Fibroblast of lung (primary cell): ENCODE results near the gene JADE2. TPM values are rescaled to one million over a fixed set of nuclear protein-coding genes. Genes with fewer than 3 reads are reported as not detected.

Experiments
- DNase-seq, 2 donors: peaks; one replicate each; pipeline versions ENCODE4 v3.0.0 to v3.0.0-alpha.2; 2010; ENCODE audit warnings: low read depth in 2 of 2
- H2AFZ ChIP-seq: 2 replicates; pipeline ENCODE4 v1.5.1; 2012; ENCODE audit warnings: low read length, control low read depth, inconsistent platforms
- H3K27ac ChIP-seq: 2 replicates; pipeline ENCODE4 v1.5.1; 2011; ENCODE audit warnings: low read length, control low read depth; ENCODE audit not compliant: insufficient read depth
- H3K27me3 ChIP-seq: 2 replicates; pipeline ENCODE4 v1.5.1; 2011; ENCODE audit warnings: mild to moderate bottlenecking, low read length; ENCODE audit not compliant: control insufficient read depth, insufficient read depth
- H3K36me3 ChIP-seq: 2 replicates; pipeline ENCODE4 v1.5.1; 2011; ENCODE audit warnings: low read length; ENCODE audit not compliant: control insufficient read depth, insufficient read depth
- H3K4me1 ChIP-seq: 2 replicates; pipeline ENCODE4 v1.5.1; 2011; ENCODE audit warnings: low read length; ENCODE audit not compliant: control insufficient read depth, insufficient read depth; ENCODE audit errors: extremely low read depth
- H3K4me2 ChIP-seq: 2 replicates; pipeline ENCODE4 v1.5.1; 2011; ENCODE audit warnings: low read length, control low read depth; ENCODE audit not compliant: insufficient read depth; ENCODE audit errors: extremely low read depth
- H3K4me3 ChIP-seq, 4 experiments: fragments of 200-600 bp in 1 of 4; sonication (generic) in 1 of 4; replicated peaks in 1 of 4; 2 replicates each; pipeline ENCODE4 v1.5.1; 2011 to 2016; ENCODE audit warnings: low read length in 4 of 4, low read depth in 3 of 4, mild to moderate bottlenecking in 3 of 4, control low read depth in 2 of 4, inconsistent platforms in 1 of 4, mixed read lengths in 1 of 4; ENCODE audit not compliant: insufficient read depth in 1 of 4; ENCODE audit errors: control extremely low read depth in 1 of 4
- H3K79me2 ChIP-seq: 2 replicates; pipeline ENCODE4 v1.5.1; 2012; ENCODE audit warnings: mild to moderate bottlenecking, low read length, inconsistent platforms; ENCODE audit not compliant: control insufficient read depth, insufficient read depth
- H3K9ac ChIP-seq: 2 replicates; pipeline ENCODE4 v1.5.1; 2011; ENCODE audit warnings: mild to moderate bottlenecking, low read length, control low read depth; ENCODE audit not compliant: insufficient read depth
- H3K9me3 ChIP-seq: 2 replicates; pipeline ENCODE4 v1.5.1; 2012; ENCODE audit warnings: low read depth, low read length; ENCODE audit not compliant: control insufficient read depth, insufficient read depth
- H4K20me1 ChIP-seq: 2 replicates; pipeline ENCODE4 v1.5.1; 2011; ENCODE audit warnings: low read length; ENCODE audit not compliant: control insufficient read depth, insufficient read depth; ENCODE audit errors: extremely low read depth
- EZH2 ChIP-seq: IDR thresholded peaks from 2 replicates; pipeline ENCODE4 v1.5.1; 2012; ENCODE audit warnings: low read length, control low read depth, mild to moderate bottlenecking; ENCODE audit errors: missing control alignments
- polyA plus RNA-seq, 2 donors: library from polyadenylated mRNA; depleted of rRNA in 1 of 2; stranded (reverse) in 1 of 2; unstranded in 1 of 2; fragments of >200 nt; gene quantifications; 2 replicates each; pipeline ENCODE4 v1.2.1, GENCODE V29; 2011 to 2012; ENCODE audit warnings: missing spikeins in 1 of 2
- total RNA-seq: library from RNA; depleted of rRNA; stranded (reverse); fragments of >200 nt; gene quantifications from 2 replicates; pipeline ENCODE4 v1.2.1, GENCODE V29; 2014
- TF ChIP-seq, protein P1 (sequence below), 2 donors: IDR thresholded peaks in 1 of 2; conservative IDR thresholded peaks in 1 of 2; 1 replicate in 1 of 2; 2 replicates in 1 of 2; pipeline ENCODE4 v1.5.1; 2011 to 2012; ENCODE audit warnings: low read length in 2 of 2, control low read depth in 1 of 2, inconsistent platforms in 1 of 2, low read depth in 1 of 2, mild to moderate bottlenecking in 1 of 2

Gene JADE2
- total and polyA plus RNA-seq, 2 donors (not counting 1 experiment from before 2014, with no cell fraction given), result 10.0 to 45.9 TPM

DNA sequence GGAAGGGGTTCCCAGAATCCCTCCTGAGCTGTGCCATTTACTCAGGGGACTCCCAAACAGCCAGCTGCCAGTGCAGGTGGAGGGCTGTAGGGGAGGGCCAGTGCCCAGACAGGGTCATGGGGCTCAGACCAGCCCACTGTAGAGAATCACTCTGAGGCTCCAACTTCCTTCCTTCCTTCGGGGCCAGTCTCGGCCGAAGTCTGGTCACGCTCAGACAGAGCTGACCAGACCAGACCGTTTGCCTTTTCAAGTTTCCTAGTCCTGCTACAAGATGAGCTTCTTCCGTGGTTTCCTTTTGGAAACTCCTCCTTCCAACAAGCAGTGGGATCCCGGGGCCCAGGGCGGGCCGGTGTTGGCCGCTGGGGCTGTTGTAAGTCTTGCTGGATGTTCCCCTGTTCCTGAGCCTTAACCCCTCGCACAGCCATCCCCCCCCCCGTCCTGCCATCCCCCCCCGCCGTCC is 54.6 kb downstream of the JADE2 start:
- Histone ChIP-seq H3K27ac (no peak overlapping the region), H3K4me1 (peaks cover 12% of the 10 kb centered on the region), H3K79me2 (no peaks in the 10 kb centered on the region), H3K4me2 (no peak overlapping the region), H3K4me3 (no peak overlapping the region), H3K9me3 (no peaks in the 10 kb centered on the region), H3K9ac (no peak overlapping the region), H3K36me3 (peaks cover 22% of the 10 kb centered on the region), H3K27me3 (no peaks in the 10 kb centered on the region), H4K20me1 (no peaks in the 10 kb centered on the region), H2AFZ (no peak overlapping the region)
- TF ChIP-seq EZH2, result no peak
- TF ChIP-seq, protein P1, sequence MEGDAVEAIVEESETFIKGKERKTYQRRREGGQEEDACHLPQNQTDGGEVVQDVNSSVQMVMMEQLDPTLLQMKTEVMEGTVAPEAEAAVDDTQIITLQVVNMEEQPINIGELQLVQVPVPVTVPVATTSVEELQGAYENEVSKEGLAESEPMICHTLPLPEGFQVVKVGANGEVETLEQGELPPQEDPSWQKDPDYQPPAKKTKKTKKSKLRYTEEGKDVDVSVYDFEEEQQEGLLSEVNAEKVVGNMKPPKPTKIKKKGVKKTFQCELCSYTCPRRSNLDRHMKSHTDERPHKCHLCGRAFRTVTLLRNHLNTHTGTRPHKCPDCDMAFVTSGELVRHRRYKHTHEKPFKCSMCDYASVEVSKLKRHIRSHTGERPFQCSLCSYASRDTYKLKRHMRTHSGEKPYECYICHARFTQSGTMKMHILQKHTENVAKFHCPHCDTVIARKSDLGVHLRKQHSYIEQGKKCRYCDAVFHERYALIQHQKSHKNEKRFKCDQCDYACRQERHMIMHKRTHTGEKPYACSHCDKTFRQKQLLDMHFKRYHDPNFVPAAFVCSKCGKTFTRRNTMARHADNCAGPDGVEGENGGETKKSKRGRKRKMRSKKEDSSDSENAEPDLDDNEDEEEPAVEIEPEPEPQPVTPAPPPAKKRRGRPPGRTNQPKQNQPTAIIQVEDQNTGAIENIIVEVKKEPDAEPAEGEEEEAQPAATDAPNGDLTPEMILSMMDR (conservative IDR thresholded peaks at IDR 0.05 in 1 of 2, IDR thresholded peaks at IDR 0.05 in 1 of 2; ENCODE audit: low read depth in 1 of 2, low read length in 2 of 2), result no peak
- DNase-seq, result no peak

DNA sequence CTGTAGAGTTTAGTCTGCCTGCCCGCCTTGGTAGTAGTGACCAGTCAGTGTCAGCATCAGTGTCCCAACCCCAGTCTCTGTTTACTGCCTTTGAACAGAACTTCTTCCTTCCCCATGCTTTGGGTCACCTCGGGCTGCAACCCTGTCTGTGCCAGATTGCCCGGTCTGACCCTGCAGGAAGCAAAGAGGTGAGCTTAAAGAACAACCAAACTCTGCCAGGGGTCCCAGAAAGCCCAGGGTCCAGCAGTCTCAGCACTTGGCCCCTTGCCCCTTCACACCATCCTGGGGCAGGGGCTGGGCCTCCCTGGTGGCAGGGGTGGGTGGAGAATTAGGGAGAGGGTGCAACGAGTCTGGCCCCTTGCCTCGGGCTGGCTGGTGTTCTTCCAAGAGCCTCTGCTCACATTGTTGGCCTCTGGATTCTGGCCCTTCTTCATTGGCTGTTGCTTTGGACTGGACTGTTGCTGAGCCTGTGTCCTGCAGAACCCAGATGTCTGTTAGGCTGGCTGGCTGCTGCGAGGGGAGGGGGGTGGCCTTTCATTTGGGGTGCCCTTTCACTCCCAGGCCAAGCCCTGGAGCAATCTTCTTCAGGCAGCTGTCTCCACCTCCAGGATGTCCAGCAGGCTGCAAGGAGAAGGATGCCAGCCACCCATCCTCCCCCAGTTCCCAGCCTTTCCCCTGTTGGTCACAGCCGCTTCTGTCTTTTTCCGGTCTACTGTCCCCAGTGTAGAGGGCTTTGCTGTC is 55.9 kb downstream of the JADE2 start:
- Histone ChIP-seq H3K9me3 (no peaks in the 10 kb centered on the region), H3K27ac (no peak overlapping the region), H3K4me1 (peaks cover 11% of the 10 kb centered on the region), H2AFZ (no peak overlapping the region), H3K36me3 (peaks cover 18% of the 10 kb centered on the region), H3K27me3 (no peaks in the 10 kb centered on the region), H3K4me2 (no peak overlapping the region), H3K9ac (no peak overlapping the region), H3K79me2 (no peaks in the 10 kb centered on the region), H3K4me3 (no peak overlapping the region), H4K20me1 (no peaks in the 10 kb centered on the region)
- no peak for DNase-seq
- TF ChIP-seq, protein P1 (conservative IDR thresholded peaks at IDR 0.05 in 1 of 2, IDR thresholded peaks at IDR 0.05 in 1 of 2; ENCODE audit: low read depth in 1 of 2, low read length in 2 of 2), result no peak
- no peak for TF ChIP-seq EZH2

DNA sequence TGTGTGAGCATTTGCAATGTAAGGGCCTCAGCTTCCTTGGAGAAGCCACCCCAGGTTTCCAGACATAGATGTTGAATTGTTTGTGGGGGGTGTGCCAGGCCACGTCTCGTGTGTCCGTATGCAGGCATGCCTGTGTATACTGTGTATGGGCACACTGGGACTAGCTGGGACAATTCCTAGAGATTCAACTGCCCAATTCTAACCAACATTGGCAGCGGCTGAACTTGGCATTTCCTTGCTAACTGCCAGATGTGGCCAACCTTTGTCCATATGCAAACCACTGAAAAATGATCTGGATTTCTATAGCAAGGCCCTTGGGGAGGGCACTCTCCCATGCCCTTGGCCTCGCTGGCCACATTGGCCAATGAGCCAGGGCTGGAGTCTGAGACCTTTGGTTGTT is 56.8 kb downstream of the JADE2 start:
- no peaks in the 10 kb centered on the region for H3K27me3 ChIP-seq
- H4K20me1 ChIP-seq, result no peaks in the 10 kb centered on the region
- H3K9ac ChIP-seq, result no peak overlapping the region
- H3K36me3 ChIP-seq, result peaks cover 13% of the 10 kb centered on the region
- H3K79me2 ChIP-seq, result no peaks in the 10 kb centered on the region
- no peak overlapping the region for H2AFZ ChIP-seq
- no peaks in the 10 kb centered on the region for H3K9me3 ChIP-seq
- H3K4me1 ChIP-seq, result peaks cover 4% of the 10 kb centered on the region
- no peak overlapping the region for H3K27ac ChIP-seq
- DNase-seq, result no peak
- H3K4me3 ChIP-seq, result no peak overlapping the region
- H3K4me2 ChIP-seq, result no peak overlapping the region
- no peak for TF ChIP-seq EZH2
- TF ChIP-seq, protein P1 (conservative IDR thresholded peaks at IDR 0.05 in 1 of 2, IDR thresholded peaks at IDR 0.05 in 1 of 2; ENCODE audit: low read depth in 1 of 2, low read length in 2 of 2), result no peak
